HG03139 (cell line): ENCODE measurements around the gene TTC7B.

Source experiments
- ATAC-seq: cut with Tn5 transposase; IDR thresholded peaks from one replicate; pipeline ENCODE4 v1.9.1; 2021; ENCODE audit not compliant: unreplicated experiment

The TTC7B gene

DNA sequence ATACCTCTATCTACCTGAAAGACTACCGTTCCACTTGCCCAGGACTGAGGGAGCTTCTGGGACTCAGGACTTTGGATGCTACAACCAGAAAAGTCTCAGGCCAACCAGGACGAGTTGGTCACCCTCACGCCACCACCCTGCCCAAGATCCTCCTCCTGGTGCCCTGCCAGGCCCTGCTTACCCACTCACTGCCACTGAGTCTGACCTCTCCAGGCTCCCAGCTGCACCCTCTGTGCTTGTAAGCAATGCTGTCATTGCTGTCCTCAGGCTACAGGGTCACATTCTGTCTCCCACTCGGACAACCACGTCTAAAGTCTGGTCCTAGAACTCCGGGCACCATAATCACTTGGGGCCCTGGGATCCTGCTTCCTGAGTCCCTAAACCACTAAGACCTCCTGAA lies 9.2 kb downstream of the TTC7B start:
- no peak for ATAC-seq

DNA sequence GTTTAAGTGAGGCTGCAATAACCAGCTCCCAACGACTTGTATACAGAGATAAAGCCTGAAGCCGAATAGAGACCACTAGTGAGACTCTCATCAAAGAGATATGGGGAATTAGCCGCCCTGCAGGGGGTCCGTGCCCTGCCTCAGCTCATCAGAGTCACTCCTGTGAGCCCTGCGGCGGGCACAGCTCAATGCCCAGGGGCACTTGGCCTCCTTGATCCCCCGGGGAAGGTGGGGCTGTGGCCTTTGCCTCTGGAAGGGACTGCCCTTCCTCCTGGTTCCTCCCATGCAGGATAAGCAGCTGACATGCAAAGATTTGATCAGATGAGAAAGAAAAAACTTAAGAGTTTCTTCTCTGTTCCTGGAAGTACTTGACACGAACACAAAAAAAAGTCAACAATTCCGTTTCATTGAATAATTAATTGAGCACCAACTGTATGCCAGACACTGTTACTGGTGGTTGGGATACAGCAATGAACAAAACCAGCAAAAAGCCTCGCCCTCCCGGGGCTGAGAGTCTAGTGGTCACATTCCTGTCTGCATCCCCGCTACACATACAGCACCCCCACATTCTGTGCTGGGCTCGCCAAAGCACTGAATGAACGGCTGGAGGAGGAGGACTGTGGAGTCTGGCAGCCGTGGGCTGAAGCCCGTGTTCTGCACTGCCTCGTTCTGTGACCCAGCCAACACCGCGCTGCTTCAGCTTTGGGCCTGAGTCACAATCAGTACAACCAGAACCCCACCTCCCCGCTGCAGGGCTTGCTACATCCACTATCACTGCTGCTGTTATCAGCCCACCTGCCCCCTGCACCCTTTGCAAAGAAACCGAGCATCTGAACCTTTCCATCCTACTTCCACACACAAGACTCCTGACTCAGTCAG lies 10.3 kb downstream of the TTC7B start:
- ATAC-seq, result no peak

DNA sequence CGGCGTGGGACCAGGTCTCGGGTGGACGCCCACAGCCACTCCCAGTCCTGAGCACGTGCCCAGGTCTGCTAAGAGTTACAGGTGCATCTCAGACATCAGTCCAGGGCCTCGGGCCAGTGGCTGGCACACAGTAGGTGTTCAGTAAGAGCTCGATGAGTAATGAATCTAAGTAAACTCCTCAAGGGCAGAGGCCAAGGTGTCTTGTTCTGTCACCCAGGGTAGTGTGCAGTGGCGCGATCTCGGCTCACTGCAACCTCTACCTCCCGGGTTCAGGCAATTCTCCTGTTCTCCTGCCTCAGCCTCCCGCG lies 11.2 kb downstream of the TTC7B start:
- ATAC-seq, result no peak

DNA sequence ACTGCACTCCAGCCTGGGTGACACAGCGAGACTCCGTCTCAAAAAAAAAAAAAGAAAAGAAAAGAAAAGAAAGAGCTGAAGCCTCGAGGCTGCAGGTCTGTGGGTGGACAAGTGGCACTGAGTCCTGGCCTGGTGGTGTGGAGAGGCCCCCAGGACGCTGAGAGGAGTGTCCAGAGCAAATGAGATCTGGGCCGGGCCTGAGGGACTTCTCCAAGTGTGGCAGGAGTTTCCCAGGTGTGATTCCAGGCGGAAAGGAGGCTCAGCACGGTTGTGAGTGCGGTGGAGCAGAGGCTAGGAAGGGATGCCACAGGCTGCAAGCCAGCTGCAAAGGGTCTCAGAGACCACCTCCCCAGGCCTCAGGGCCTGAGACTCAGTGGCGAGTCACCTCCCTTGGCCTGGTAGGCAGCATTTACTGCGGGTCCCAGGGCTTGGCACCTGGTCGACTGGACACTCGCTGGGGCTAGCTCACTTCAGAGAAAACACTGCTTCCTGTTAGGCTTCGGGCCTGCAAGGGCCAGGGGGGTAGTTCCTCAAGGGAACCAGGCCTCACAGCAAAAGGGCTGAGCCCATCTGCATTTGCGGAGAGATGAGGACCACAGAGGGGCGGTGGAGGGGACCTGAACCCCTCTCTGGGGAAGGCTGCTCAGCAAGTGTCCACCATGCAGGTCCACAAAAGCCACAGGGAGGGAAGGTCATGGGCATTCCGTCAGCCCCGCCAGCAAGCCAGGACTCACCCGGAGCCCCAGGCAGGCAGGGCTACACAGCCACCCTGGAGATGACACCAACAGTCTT lies 11.7 kb downstream of the TTC7B start:
- no peak for ATAC-seq

DNA sequence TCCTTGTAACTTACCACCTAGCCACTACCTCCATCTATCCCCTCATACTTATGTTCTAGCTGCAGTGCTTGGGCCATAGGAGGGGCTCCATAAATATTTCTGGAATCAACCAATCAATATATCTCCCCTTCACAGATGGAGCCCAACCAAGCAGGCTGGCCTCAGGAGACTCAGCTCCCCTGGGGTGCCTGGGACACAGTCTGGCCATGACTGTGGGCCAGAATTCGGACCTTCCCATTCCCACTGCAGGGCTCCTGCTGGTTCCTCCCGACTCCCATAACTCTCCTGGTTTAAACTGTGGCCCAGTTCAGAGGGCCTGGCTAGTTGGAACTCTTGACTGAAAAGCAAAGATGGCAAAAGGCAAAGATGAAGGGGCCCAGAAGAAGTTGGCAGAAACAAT lies 13.0 kb downstream of the TTC7B start:
- ATAC-seq, result no peak

DNA sequence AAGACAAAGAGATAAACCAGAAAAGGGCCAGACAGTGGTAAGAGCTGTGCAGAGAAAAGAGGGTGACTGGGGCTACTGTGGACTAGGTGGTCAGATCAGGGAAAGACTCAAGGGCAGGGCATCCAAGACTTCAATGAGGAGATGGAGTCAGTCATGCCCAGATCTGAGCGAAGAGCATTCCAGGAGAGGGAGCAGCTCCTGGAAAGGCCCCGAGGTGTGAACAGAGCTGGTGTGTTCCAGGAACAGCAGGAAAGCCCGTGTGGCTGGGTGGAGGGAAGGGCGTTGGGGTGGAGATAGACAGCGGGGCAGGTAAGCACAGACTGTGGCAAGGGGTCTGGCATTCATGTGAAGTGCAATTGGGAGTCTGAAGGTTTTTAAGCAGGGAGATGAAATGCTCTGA lies 16.8 kb downstream of the TTC7B start:
- no peak for ATAC-seq

DNA sequence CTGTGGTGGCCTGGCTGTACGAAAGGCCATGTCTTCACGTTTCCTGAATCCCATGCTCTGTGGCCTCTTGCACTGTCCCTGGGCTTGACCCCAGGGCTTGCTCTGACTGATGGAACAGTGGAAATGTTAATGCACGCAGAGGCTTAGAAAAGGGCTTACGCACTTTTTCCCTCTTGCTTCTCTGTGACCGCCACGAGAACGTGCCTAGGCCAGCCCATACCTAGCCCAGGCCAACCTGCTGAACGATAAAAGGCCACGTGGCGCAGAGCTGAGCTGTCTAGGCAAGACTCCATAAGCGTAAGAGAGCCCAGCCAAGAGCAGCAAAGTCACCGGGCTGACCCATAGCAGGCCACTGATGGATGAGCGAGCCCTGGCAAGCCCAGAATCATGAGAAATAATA lies 18.3 kb downstream of the TTC7B start:
- no peak for ATAC-seq

DNA sequence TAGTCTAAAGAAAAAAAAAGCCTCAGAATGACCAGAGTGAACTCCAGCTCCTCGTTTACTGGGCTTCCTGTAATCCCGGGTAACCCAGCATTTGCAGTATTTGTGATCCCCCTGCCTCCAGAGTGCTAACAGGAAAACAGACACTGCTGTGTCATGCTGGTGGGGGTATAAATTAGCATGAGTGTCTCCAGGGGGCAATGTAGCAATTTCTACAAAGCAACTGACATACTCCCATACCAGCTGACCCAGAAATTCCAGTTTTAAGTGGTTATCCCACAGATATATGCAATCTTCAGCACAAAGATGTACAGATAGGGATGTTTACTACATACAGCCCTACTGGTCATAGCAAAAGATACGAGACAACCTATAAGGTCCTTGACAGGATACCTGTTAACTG lies 18.8 kb downstream of the TTC7B start:
- ATAC-seq, result no peak

DNA sequence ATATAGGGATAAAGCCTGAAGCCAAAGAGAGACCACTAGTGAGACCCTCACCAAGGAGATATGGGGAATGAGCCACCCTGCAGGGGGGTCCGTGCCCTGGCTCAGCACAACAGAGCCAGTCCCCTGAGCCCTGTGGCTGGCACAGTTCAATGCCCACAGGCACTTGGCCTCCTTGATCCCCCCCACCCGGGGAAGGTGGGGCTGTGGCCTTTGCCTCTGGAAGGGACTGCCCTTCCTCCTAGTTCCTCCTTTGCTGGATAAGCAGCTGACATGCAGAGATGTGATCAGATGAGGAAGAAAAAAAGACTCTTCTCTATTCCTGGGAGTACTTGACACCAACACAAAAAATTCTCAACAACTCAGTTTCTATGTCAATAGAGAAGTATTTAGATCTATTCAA lies 19.9 kb downstream of the TTC7B start:
- ATAC-seq, result no peak

DNA sequence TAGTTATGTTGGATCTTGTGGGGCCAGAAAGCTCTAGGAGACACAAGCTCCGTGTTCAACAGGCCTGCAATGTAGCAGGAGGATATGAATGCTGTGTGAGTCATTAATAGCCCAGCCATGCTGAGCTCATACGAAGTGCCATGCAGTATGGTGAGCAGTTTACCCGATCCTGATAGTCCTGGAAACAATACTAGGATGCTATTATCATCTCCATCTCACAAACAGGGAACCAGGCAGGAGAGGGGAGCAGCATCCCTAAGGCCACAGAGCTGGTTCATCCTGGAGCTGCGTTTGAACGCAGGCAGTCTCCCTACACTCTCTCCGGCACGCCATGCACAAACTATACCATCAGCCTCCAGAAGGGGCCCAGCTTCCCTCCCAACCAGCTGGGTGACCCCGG lies 20.5 kb downstream of the TTC7B start:
- no peak for ATAC-seq

DNA sequence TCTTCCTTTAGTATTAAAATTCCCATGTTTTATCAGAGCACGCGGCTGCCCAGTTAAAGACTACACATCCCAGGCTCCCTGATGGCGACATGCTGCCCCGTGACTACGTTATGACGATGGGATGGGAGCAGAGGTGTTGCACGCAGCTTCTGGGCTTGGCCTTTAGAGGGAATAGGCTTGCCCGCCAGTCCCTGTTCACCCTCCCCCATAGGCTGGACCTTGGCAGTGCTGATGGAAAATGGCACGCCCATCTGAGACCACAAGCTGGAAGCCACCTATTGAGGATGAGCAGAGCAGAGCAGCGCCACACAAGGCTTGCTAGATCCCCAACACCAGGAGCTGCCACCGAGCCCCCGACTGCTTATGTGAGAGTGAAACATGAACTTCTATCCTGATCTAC lies 24.7 kb downstream of the TTC7B start:
- no peak for ATAC-seq

DNA sequence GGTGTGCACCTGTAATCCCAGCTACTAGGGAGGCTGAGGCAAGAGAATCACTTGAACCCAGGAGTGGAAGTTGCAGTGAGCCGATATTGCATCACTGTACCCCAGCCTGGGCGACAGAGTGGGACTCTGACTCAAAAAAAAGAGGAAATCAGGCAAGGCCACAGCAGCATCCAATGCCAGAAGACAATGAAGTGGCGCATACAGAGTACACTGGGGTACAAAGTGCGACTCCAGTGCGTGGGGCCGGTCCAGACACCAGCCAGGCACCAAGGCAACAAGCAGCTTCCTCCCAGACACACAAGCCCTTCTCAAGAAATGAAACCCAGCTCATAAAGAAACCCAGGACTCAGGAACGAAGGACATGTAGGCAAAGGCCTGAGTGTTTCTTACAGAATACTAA lies 28.2 kb downstream of the TTC7B start:
- no peak for ATAC-seq

DNA sequence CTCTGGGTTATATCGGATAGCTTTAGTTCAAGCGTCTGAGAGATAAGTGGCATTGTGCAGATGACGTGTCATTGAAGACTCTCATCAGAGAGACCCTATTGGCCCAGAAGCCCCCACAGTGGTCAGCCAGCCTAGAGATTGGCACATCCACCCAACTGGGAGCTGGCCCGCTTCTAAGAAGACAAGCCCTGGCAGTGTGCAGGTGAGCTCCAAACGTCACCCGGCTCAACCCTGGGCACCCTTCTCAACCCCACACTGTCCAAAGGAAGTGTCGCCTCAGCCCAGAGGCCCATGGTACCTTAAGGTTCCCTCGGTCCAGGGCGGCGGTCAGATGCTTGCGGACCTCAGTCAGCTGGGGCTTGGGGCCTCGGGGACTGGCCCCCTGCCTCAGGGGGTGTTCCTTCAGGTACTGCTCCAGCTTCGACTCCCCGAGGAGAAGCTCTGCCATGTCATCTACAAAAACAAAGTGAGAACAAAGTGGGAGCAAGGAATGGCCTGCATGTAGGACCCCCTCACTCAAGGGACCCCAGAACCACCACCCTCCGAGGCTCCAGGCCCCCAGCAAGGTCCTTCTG lies 30.3 kb downstream of the TTC7B start:
- ATAC-seq, result no peak

DNA sequence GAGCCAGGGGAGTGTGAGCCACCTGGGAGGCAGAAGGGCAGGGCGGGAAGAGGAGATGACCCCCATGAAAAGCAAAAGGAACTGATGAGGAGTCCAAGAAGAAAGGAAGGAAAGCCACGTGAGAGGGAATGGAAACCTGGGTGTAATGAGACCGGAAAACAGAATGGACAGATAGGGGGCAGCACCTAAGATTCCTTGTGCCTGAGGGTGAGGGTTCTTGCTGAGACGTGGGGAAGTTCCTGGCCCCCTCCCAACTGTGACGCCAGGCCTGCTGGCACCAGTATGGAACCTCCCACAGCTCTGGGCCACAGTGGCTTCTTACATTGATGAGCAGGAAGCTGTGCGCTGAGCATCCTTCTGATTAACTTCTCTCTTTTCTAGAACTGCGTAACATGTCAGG lies 30.8 kb downstream of the TTC7B start:
- ATAC-seq, result no peak

DNA sequence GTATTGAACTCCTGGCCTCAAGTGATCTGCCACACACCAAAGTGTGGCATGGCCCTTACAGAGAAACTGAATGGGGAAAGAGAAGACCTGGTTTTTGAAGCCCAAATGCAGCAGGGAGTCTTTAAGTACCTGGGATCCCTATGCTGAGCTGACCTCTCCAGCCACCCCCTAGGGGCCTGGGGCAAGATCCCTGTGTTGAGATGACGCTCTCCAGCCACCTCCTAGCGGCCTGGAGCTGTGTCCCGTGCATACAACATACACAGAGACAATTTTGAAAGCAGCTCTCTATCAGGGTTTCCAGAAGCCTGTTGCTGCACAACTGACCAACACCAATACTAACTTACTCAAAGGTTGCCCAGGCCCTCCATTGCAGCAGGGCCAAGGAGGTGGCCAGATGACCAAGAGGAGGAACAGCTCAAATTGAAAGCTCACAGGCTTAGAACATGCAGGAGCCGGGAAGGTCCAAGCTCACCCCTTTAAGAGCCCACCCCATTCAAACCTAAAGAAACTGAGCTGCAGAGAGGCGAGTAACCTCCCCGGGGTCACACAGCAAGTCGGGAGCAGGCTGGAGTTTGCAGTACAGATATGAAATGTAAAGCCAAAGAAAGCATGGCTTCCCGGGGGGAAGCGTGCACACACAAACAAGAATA lies 31.5 kb downstream of the TTC7B start:
- ATAC-seq, result no peak

DNA sequence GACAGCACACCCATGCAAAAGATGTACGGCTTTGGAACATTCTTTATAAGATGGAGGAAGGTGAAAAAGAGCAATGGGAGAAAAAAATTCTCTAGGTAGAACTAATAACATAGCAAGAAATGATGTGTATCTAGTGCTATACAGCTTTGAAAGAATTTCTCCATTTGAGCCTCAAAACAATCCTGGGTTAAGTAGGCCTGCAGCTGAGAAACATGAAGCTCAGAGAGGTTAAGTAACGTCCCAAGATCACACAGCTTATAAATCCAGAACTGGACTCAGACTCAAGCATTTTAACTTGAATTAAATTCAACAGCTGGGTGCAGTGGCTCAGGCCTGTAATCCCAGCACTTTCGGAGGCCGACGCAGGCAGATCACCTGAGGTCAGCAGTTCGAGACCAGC lies 32.9 kb downstream of the TTC7B start:
- ATAC-seq, result no peak

DNA sequence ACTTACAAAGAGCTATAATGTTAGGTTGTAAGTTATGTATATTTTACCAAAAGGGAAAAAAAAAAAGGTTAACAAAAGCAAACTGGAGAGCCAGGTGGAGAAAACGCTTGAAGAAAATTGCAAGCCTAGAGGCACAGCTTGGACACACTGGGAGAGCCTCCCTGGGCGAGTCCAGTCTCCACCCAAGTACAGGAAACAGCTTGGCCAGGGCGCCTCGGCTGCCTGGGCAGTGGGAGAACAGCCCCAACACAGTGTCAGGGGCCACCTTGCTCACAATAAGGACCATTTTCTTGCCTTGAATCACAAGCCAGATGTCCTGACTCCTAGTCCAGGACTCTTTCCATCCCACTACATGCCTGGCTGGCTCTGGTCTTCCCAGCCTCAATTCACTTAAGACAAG lies 33.3 kb downstream of the TTC7B start:
- no peak for ATAC-seq

DNA sequence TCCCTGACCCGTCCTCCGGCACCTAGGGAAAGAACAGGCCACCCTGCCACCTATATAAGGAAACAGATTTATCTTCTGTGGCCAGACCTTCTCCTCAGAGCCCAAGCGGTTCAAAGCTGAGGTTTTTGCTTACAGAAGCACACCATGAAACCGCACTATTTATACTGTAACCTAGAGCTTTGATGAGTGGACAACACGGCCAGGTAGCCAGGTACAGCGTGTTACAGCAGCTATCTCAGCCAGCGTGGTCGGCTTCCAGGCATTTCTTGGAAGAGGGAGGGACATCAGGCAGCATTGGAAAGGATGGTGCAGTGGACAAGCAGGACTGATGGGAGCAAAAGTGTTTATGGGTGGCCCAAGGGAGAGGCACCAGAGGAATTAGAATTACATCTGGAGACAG lies 34.4 kb downstream of the TTC7B start:
- ATAC-seq, result no peak

DNA sequence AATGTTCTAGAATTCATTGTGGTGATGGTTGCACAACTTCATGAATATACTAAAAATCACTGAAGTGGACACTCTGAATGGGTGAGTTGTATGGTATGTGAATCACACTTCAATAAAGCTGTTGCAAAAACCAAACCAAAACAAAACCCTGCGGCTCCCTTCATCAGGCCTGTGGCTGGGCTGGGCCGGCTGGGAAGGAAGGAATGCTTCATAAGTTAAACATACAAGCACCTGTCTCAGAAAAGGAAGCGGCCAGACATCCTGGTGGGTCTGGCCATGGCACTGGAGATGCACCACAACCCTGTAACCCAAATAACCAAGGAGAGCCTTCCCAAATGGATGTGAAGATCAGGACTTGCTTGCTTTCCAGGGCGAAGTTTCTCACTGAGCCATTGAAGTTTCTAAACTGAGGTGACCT lies 34.9 kb downstream of the TTC7B start:
- no peak for ATAC-seq

DNA sequence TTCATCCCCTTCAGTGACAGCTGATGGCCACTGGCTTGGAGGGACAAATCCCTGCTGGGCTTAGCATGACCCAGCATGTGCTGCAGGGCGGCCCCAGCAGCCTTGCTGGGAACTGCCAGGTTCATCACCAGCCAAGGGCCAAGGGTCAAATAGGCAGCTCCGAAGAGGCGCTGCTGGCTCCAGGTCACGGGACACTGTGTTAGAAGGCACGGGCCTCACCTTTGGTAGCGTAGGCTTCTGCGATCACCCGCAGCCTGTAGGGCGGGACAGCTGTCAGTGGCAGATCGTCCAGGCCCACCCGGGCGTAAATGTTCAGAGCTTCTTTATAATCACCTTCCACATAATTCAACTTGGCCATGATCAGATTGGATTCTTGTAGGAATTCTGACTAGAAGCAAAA lies 35.7 kb downstream of the TTC7B start:
- no peak for ATAC-seq

DNA sequence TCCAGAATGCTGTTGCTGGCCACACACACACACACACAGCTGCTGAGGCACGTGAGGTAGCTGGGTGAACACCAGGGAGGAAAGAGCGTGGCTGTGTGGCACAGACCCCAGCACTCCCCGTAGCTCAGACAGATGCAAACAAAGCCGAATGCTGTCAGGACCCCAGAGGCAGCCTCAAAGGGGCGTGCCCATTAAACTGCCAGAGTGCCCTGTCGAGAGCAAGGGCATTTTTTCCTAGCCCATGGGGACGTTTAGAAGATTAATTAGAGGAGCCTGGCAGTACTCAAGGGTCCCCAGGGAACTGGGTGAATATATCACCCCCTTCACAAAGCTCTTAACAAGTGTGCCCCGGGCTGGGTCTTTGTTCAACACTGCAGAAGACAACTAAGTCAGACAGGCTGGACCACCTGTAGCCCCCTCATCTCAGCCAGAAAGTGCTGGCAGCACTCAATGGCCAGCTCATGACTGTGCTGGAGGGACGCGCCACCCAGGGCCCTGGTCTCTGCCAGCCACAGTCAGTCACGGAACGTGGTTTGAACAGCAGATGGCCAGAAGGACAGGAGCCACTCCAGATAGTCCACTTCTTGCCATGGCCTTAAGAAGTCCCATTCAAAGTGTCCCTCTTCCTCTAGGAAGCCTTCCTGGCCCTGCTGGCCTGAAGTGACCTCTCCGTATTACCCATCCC lies 37.5 kb downstream of the TTC7B start:
- no peak for ATAC-seq
